GM10847 (cell line): ENCODE measurements around the gene SULF2.

Experiments used
- POLR2A ChIP-seq: IDR thresholded peaks from 2 replicates; pipeline ENCODE4 v1.6.1; 2011; ENCODE audit not compliant: insufficient read length; ENCODE audit errors: extremely low read depth

The SULF2 gene

DNA sequence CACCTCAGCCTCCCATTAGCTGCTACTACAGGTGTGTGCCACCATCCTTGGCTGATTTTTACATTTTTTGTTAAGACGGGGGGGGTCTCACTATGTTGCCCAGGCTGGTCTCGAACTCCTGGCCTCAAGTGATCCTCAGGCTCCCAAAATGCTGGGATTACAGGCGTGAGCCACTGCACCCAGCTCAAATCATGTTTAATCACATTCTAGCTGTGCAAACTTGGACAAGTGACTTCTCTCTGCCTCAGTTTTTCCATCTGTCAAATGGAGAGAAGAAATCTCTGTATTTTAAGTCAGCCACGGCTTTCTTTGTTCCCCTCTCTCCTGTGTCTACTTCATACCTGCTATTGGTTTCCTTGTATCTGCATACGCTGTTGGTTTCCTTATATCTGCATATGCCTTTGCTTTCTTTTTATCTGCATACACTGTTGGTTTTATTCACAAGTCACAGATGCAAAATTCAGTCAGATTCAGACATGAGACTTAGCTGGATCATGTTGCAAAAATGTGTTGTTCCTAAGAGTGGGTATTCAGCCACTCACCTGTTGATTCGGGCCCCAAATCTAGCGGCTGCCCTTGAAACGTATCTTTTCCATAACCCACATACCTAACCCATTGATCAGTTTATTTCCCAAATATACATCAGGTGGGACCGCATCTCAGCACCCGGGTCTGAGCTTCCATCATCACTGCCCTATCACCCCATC lies 30.2 kb downstream of the SULF2 start:
- TF ChIP-seq POLR2A: no peak

DNA sequence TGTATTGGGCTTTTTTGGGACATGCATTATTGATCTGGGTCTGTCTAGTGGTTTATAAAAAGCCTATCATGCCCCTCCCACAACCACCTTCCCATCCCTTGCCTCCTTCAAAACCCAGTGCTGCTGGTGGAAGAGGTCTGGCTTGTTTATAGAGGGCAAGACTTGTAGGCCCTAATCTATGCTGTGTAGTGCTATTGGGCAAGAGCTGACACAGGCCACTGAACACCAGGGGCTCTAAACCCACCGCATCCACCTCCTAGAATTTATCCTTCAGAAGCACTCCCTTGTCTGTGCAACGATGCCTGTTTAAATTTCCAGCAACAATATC lies 30.9 kb downstream of the SULF2 start:
- TF ChIP-seq POLR2A: no peak

- no peak for TF ChIP-seq POLR2A
Measured at GRCh38 chr20:47753576-47754387, 31.5 kb downstream of the SULF2 start.

GRCh38 chr20:47751449-47751848 lies 33.8 kb downstream of the SULF2 start:
- TF ChIP-seq POLR2A: no peak

DNA sequence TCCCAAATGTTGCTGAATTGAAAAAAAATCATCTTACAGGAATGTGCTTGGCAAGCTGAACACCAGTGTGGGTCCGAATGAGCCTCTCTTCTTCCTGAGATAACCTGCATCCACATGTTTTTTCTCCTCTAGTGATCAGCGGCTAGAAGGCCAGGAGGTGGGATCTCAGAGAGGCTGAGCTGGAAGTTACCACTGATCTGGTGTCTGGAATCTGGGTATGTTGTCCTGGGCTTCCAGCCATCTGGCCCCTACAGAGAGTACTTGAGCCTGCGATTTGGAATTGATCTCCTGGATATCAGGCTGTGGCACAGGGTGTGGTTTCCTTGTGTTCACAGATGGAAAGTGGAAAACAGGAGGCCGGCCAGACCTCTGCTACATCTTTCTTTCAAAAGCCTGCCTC lies 35.9 kb downstream of the SULF2 start:
- TF ChIP-seq POLR2A: no peak

- TF ChIP-seq POLR2A: no peak
Measured at GRCh38 chr20:47748823-47749222, 36.5 kb downstream of the SULF2 start.

DNA sequence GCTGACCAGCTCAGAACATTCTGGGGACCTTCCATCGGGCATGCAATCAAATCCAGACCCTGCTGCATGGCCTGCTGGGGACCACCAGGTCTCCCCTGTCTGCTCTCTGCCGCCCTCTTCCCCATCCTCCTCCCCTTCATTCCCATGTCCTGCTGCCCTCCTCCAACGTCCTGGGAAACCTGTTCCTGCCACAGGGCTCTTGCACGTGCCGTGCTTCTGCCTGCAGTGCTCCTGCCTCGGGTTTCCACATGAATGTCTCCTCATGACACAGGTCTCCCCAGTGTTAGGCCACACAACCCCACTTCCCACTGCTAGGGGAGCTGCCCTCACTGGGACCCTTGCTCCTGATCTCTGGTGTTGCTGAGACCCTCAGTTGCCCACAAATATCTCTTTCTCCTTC lies 37.2 kb downstream of the SULF2 start:
- TF ChIP-seq POLR2A: no peak

DNA sequence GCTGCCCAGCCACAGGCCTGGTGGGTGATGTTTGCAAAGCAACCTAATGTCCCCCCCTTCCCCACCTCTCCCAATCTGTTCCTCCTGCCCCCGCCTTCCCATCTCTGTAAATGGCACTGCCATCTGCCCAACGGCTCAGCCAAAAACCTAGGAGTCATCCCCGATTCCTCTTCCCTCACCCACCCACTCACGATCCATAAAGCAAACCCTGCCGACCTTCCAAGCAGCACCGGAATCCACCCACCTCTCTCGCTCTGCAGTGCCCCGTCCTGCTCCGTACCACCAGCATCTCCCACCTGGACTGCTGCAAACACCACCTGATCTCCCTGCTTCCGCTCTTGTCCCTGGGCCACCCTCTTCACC lies 37.6 kb downstream of the SULF2 start:
- TF ChIP-seq POLR2A: no peak

DNA sequence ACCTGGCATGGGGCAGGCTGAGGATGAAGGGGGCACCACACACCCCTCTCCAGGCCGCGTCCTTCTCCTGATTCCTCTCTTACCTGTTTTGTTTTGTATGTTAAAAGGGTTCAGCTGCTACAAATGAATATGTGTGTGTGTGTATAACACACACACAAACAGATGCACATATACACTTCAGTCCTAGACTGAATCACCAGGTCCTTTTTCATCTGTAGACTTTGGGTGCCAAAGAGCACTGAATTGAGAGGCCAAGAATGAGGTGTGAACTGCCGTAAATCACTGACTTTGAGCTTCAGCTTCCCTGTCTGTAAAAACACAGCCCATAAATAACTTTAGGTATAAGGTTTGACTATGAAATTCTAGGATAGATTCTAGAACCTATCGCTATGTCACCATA lies 40.5 kb downstream of the SULF2 start:
- no peak for TF ChIP-seq POLR2A

GRCh38 chr20:47743671-47744070 lies 41.6 kb downstream of the SULF2 start:
- no peak for TF ChIP-seq POLR2A

GRCh38 chr20:47741669-47742608 lies 43.3 kb downstream of the SULF2 start:
- TF ChIP-seq POLR2A: no peak

DNA sequence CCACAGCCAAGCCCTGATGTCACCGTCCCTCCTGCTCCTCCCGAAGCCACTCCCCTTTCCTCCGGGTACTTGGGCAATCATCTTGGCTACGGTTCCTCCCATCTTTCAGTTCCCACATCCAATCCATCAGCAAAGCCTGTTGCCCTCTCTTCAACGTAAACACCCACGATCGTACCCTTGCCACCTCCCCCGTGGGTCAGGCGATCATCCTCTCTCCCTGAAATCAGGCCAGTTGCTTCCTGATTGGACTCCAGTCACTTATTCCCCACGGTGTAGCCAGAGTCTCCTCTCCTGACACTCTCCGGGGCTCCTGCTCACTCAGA lies 44.5 kb downstream of the SULF2 start:
- TF ChIP-seq POLR2A: no peak

GRCh38 chr20:47740121-47740861 lies 45.0 kb downstream of the SULF2 start:
- no peak for TF ChIP-seq POLR2A

GRCh38 chr20:47737923-47738322 lies 47.4 kb downstream of the SULF2 start:
- TF ChIP-seq POLR2A: no peak

DNA sequence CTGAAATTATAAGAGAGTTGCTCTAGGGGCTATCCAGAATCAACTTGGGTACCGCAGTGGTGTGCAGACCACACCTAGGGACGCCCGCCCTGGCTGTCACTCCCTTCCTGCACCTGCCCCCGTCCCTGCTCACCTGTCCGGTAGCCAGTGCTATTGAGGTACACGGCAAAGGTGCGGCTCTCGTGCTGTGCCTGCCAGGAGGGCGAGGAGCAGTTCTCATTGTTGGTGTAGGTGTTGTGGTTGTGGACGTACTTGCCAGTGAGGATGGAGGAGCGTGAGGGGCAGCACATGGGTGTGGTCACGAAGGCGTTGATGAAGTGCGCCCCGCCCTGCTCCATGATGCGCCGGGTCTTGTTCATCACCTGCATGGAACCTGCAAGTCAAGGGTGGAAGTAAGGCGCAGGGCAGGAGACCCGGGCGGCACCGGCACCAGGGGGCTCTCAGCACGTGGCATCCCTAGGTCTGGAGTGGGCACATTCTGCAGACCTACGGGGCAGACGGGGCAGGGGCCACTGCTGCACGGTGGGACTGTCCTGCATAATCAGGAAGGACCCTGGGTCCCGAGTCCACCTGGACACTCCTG lies 48.6 kb downstream of the SULF2 start:
- no peak for TF ChIP-seq POLR2A
